ENCODE data around the gene R3HDM4. TPM values are rescaled to one million over a fixed set of nuclear protein-coding genes. Genes with fewer than 3 reads are reported as not detected.

R3HDM4 gene
- total and polyA plus RNA-seq, 10 donors, result 41.0 to 175 (median 89.1) TPM

DNA sequence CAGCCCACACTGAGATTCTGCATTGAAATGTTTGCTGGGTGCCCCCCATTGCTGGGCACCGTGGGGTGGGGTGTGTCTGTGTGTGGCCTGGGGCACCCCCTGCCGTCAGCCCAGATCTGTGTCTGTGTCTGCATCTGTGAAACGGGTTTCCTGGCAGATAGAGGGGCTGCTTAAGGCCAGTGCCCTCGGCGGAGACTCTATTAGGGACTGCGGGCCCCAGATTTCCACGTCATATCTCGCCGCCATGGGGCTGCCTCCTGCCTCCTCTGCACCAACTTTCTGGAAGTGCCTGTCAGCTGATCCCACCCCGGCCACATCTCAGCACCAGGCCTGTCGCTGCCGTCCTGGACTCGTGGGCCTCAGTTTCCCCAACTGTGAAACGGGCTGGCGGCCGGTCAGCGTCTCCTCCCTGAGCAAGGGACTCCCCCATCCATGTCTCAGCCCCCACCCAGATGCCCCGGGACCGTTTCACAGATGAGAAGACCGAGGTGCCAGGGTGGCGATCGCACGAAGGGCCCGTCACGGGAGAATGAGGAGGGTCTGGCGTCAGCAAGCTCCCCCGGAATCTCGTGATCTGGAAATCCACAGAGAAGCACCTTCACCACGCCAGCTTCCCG lies 34.2 kb upstream of the R3HDM4 start:
- H3K27ac ChIP-seq, result peak overlapping the region in 4 of 8 donors; percentile 61 to 79 (median 74)
- peak overlapping the region in 2 of 8 donors; percentile 21 to 30 for H3K4me3 ChIP-seq
- TF ChIP-seq POLR2AphosphoS5 (IDR thresholded peaks at IDR 0.05) (no peak), POLR2A (IDR thresholded peaks at IDR 0.05) (no peak)
- TF ChIP-seq, protein P1, sequence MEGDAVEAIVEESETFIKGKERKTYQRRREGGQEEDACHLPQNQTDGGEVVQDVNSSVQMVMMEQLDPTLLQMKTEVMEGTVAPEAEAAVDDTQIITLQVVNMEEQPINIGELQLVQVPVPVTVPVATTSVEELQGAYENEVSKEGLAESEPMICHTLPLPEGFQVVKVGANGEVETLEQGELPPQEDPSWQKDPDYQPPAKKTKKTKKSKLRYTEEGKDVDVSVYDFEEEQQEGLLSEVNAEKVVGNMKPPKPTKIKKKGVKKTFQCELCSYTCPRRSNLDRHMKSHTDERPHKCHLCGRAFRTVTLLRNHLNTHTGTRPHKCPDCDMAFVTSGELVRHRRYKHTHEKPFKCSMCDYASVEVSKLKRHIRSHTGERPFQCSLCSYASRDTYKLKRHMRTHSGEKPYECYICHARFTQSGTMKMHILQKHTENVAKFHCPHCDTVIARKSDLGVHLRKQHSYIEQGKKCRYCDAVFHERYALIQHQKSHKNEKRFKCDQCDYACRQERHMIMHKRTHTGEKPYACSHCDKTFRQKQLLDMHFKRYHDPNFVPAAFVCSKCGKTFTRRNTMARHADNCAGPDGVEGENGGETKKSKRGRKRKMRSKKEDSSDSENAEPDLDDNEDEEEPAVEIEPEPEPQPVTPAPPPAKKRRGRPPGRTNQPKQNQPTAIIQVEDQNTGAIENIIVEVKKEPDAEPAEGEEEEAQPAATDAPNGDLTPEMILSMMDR (IDR thresholded peaks at IDR 0.05 in 8 of 11, conservative IDR thresholded peaks at IDR 0.05 in 3 of 11), result no peak
- no peaks in the 10 kb centered on the region for H3K27me3 ChIP-seq (replicated peaks in 1 of 7)
- H3K4me1 ChIP-seq, result peaks cover 0 to 82% (median 51%) of the 10 kb centered on the region in 6 donors
- H3K36me3 ChIP-seq, result peaks cover 0 to 39% (median 0%) of the 10 kb centered on the region in 6 donors
- intact Hi-C loops (cut with DNase I; ENCODE audit: low total_unique reads), result no loop called here
- no peak for DNase-seq
- H3K9me3 ChIP-seq, result peaks cover 0 to 5% (median 0%) of the 10 kb centered on the region in 8 donors
- 63 to 82% (median 70%) methylated on average over 27 to 30 of the region's 30 CpGs for WGBS, 5 donors

DNA sequence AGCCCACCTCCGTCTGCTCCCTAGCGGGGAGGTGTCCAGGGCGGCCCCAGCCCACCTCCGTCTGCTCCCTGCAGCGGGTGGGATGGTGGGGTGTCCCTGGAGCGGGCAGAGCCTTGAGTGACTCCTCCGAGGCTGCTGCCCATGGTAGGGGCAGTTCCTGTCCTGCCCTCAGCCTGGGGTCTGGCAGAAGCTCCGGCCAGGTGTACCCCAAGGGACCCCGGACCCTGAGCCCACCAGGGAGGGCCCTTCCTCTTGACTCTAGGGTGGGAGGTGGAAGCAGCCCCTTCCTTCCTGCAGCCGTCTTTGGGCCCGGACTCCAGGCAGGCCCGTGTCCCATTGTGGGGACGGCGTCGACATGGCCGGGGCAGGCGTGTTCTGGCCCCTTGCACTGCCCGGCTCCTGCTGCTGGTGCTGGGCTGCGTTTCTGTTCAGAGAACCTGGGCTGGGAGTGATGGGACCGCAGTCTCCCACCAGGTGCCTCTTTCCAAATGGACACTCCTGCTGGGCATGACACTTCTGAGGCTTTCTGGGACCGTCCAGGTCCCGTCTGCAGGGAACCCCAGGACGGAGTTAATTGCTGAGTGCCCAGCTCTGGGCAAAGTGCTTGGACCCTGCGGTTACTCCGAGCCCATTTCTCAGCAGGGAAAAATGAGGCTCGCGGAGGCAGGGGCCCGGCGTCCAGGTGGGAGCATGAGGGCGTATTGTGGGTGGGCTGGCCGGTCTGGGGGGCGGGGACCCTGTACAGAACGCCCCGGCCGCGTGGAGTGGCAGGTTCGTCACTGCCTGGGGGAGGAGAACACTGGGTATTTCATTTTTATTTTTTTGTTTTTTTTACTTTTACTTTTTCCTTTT lies 32.6 kb upstream of the R3HDM4 start:
- 87 to 91% (median 90%) methylated on average over 24 to 37 of the region's 37 CpGs for WGBS, 5 donors
- no peak overlapping the region for H3K4me3 ChIP-seq
- no peak for TF ChIP-seq POLR2A (IDR thresholded peaks at IDR 0.05)
- TF ChIP-seq POLR2AphosphoS5 (IDR thresholded peaks at IDR 0.05), result no peak
- TF ChIP-seq, protein P1 (IDR thresholded peaks at IDR 0.05 in 8 of 11, conservative IDR thresholded peaks at IDR 0.05 in 3 of 11), result no peak
- no peaks in the 10 kb centered on the region for H3K27me3 ChIP-seq (replicated peaks in 1 of 7)
- peaks cover 0 to 5% (median 0%) of the 10 kb centered on the region in 8 donors for H3K9me3 ChIP-seq
- H3K27ac ChIP-seq, result no peak overlapping the region
- H3K36me3 ChIP-seq, result peaks cover 0 to 44% (median 0%) of the 10 kb centered on the region in 6 donors
- intact Hi-C loops (cut with DNase I; ENCODE audit: low total_unique reads), result no loop called here
- H3K4me1 ChIP-seq, result peaks cover 5 to 82% (median 59%) of the 10 kb centered on the region in 6 donors
- no peak for DNase-seq

GRCh38 chr19:944663-945241 lies 31.7 kb upstream of the R3HDM4 start:
- H3K27me3 ChIP-seq (replicated peaks in 1 of 7), result no peaks in the 10 kb centered on the region
- H3K9me3 ChIP-seq, result peaks cover 0 to 5% (median 0%) of the 10 kb centered on the region in 8 donors
- peaks cover 0 to 45% (median 0%) of the 10 kb centered on the region in 6 donors for H3K36me3 ChIP-seq
- no peak overlapping the region for H3K27ac ChIP-seq
- intact Hi-C loops (cut with DNase I; ENCODE audit: low total_unique reads), result no loop called here
- TF ChIP-seq POLR2A (IDR thresholded peaks at IDR 0.05), result no peak
- TF ChIP-seq, protein P1 (IDR thresholded peaks at IDR 0.05 in 8 of 11, conservative IDR thresholded peaks at IDR 0.05 in 3 of 11), result no peak
- no peak for TF ChIP-seq POLR2AphosphoS5 (IDR thresholded peaks at IDR 0.05)
- peaks cover 11 to 86% (median 65%) of the 10 kb centered on the region in 6 donors for H3K4me1 ChIP-seq
- no peak for DNase-seq
- no peak overlapping the region for H3K4me3 ChIP-seq
- WGBS, 5 donors, result 76 to 83% (median 78%) methylated on average over 19 to 22 of the region's 22 CpGs
